H1 (cell line): Measurements from ENCODE around the gene SMC2. TPM values are rescaled to one million over a fixed set of nuclear protein-coding genes. Genes with fewer than 3 reads are reported as not detected.

Source experiments
- CTCF ChIA-PET: fragments of 300-600 bp; sonication (Branson Sonifier 250); formaldehyde crosslinking; loops from one replicate; lab custom pipeline; 2021; ENCODE audit not compliant: partially characterized antibody; lab: Charles Lee
- POLR2A ChIA-PET: fragments of 300-600 bp; sonication (Branson Sonifier 250); formaldehyde crosslinking; loops from one replicate; lab custom pipeline; 2021; ENCODE audit warnings: inconsistent platforms; ENCODE audit not compliant: partially characterized antibody; lab: Charles Lee
- DNase-seq, 2 experiments: peaks; one replicate each; pipeline versions ENCODE4 v3.0.0 to v3.0.0-alpha.2; 2010 to 2022; ENCODE audit warnings: low spot score in 2 of 2, low read depth in 1 of 2, mixed read lengths in 1 of 2
- FAIRE-seq: peaks from 2 replicates; lab custom pipeline; 2011; peaks lifted over from hg19 to GRCh38; lab: Jason Lieb, UNC
- H2AFZ ChIP-seq: 2 replicates; pipeline ENCODE4 v1.8.1; 2012; ENCODE audit warnings: low read length, inconsistent platforms
- H2AK5ac ChIP-seq: 2 replicates; pipeline ENCODE4 v1.6.1; 2013; ENCODE audit warnings: low read depth, low read length
- H2BK120ac ChIP-seq: replicated peaks from 2 replicates; pipeline ENCODE3; 2013; ENCODE audit warnings: low read depth, low read length, inconsistent platforms
- H2BK12ac ChIP-seq: 2 replicates; pipeline ENCODE4 v1.6.1; 2013; ENCODE audit warnings: low read depth, low read length
- H2BK15ac ChIP-seq: 2 replicates; pipeline ENCODE4 v1.6.1; 2013; ENCODE audit warnings: low read length
- H2BK20ac ChIP-seq: 2 replicates; pipeline ENCODE4 v1.6.1; 2013; ENCODE audit warnings: low read length
- H2BK5ac ChIP-seq: 2 replicates; pipeline ENCODE4 v1.6.1; 2013; ENCODE audit warnings: low read depth, low read length
- H3K14ac ChIP-seq: 2 replicates; pipeline ENCODE4 v1.6.1; 2013; ENCODE audit warnings: inconsistent platforms; ENCODE audit not compliant: insufficient read length
- H3K18ac ChIP-seq: 2 replicates; pipeline ENCODE4 v1.6.1; 2013; ENCODE audit warnings: low read length; ENCODE audit errors: extremely low read depth
- H3K23ac ChIP-seq: 2 replicates; pipeline ENCODE4 v1.6.1; 2013; ENCODE audit warnings: inconsistent platforms; ENCODE audit not compliant: insufficient read length
- H3K23me2 ChIP-seq: 2 replicates; pipeline ENCODE4 v1.6.1; 2013; ENCODE audit warnings: low read depth, low read length
- H3K27ac ChIP-seq: 2 replicates; pipeline ENCODE4 v1.6.1; 2011; ENCODE audit warnings: low read depth, low read length, inconsistent platforms
- H3K27me3 ChIP-seq, 4 experiments: replicated peaks in 1 of 4; 1 replicate in 1 of 4; 2 replicates in 3 of 4; pipeline versions ENCODE4 v1.6.1 to v1.8.1; 2011 to 2013; ENCODE audit warnings: low read length in 3 of 4, mild to moderate bottlenecking in 3 of 4, inconsistent platforms in 2 of 4, mixed read lengths in 2 of 4, moderate library complexity in 1 of 4; ENCODE audit not compliant: control insufficient read depth in 3 of 4, insufficient read depth in 3 of 4; ENCODE audit errors: extremely low read depth in 1 of 4
- H3K36me3 ChIP-seq, 4 experiments: 2 replicates each; pipeline versions ENCODE4 v1.6.1 to v1.8.1; 2011 to 2013; ENCODE audit warnings: mild to moderate bottlenecking in 4 of 4, low read length in 3 of 4, moderate library complexity in 2 of 4, control low read depth in 1 of 4, inconsistent platforms in 1 of 4; ENCODE audit not compliant: insufficient read depth in 4 of 4, control insufficient read depth in 2 of 4
- H3K4ac ChIP-seq: replicated peaks from 2 replicates; pipeline ENCODE3; 2013; ENCODE audit warnings: low read length, low read depth, mixed read lengths, inconsistent platforms; ENCODE audit not compliant: insufficient read length
- H3K4me1 ChIP-seq, 4 experiments: replicated peaks in 1 of 4; 1 replicate in 1 of 4; 2 replicates in 3 of 4; pipeline versions ENCODE4 v1.6.1 to v1.8.1; 2011 to 2013; ENCODE audit warnings: low read length in 3 of 4, inconsistent platforms in 2 of 4, mixed read lengths in 1 of 4; ENCODE audit not compliant: insufficient read depth in 4 of 4, control insufficient read depth in 3 of 4
- H3K4me2 ChIP-seq, 2 experiments: 2 replicates each; pipeline versions ENCODE4 v1.6.1 to v1.8.1; 2011 to 2013; ENCODE audit warnings: low read depth in 2 of 2, low read length in 2 of 2, control low read depth in 1 of 2, inconsistent platforms in 1 of 2, mild to moderate bottlenecking in 1 of 2; ENCODE audit not compliant: insufficient read depth in 1 of 2
- H3K4me3 ChIP-seq, 4 experiments: fragments of 200-600, 300-600 bp in 1 of 4; sonication (generic), shearing (Covaris generic), sonication (Bioruptor Twin) in 1 of 4; 2 replicates each; pipeline versions ENCODE4 v1.5.1 to v1.8.1; 2011 to 2016; ENCODE audit warnings: low read length in 4 of 4, low read depth in 3 of 4, control low read depth in 2 of 4, inconsistent platforms in 2 of 4, mild to moderate bottlenecking in 2 of 4, mixed read lengths in 1 of 4, moderate library complexity in 1 of 4; ENCODE audit not compliant: insufficient read depth in 2 of 4; ENCODE audit errors: extremely low read depth in 1 of 4
- H3K56ac ChIP-seq: replicated peaks from 2 replicates; pipeline ENCODE3; 2013; ENCODE audit warnings: low read depth, mild to moderate bottlenecking, mixed read lengths, low read length, inconsistent platforms; ENCODE audit not compliant: insufficient read length
- H3K79me1 ChIP-seq: 2 replicates; pipeline ENCODE4 v1.6.1; 2013; ENCODE audit warnings: low read depth, low read length, control low read depth
- H3K79me2 ChIP-seq, 2 experiments: 2 replicates each; pipeline versions ENCODE4 v1.6.1 to v1.8.1; 2012 to 2013; ENCODE audit warnings: low read length in 2 of 2, mild to moderate bottlenecking in 2 of 2, inconsistent platforms in 1 of 2; ENCODE audit not compliant: insufficient read depth in 2 of 2, control insufficient read depth in 1 of 2
- H3K9ac ChIP-seq, 4 experiments: replicated peaks in 1 of 4; 1 replicate in 1 of 4; 2 replicates in 3 of 4; pipeline versions ENCODE4 v1.6.1 to v1.8.1; 2011 to 2013; ENCODE audit warnings: low read depth in 3 of 4, low read length in 3 of 4, control low read depth in 2 of 4, mild to moderate bottlenecking in 2 of 4, moderate library complexity in 2 of 4, inconsistent platforms in 1 of 4; ENCODE audit errors: extremely low read depth in 1 of 4
- H3K9me3 ChIP-seq, 2 experiments: 2 replicates each; pipeline versions ENCODE4 v1.6.1 to v1.8.1; 2012 to 2013; ENCODE audit warnings: mild to moderate bottlenecking in 2 of 2, moderate library complexity in 2 of 2, control low read depth in 1 of 2, inconsistent platforms in 1 of 2, low read depth in 1 of 2, low read length in 1 of 2, mixed read lengths in 1 of 2; ENCODE audit not compliant: insufficient read depth in 2 of 2
- H4K20me1 ChIP-seq, 2 experiments: replicated peaks in 1 of 2; 2 replicates each; pipeline versions ENCODE3 to v1.8.1; 2011 to 2013; ENCODE audit warnings: inconsistent platforms in 2 of 2, low read length in 2 of 2, mild to moderate bottlenecking in 1 of 2; ENCODE audit not compliant: insufficient read depth in 2 of 2, control insufficient read depth in 1 of 2
- H4K5ac ChIP-seq: 2 replicates; pipeline ENCODE4 v1.6.1; 2013; ENCODE audit warnings: low read length, low read depth, mixed read lengths, inconsistent platforms; ENCODE audit not compliant: insufficient read length
- H4K8ac ChIP-seq: 2 replicates; pipeline ENCODE4 v1.8.0; 2013; ENCODE audit warnings: mild to moderate bottlenecking, moderate library complexity, low read length, inconsistent platforms; ENCODE audit not compliant: insufficient read depth; ENCODE audit errors: extremely low read depth
- H4K91ac ChIP-seq: replicated peaks from 2 replicates; pipeline ENCODE3; 2013; ENCODE audit warnings: low read length, mixed read lengths, inconsistent platforms; ENCODE audit not compliant: insufficient read length
- BRCA1 ChIP-seq: IDR thresholded peaks from 2 replicates; pipeline ENCODE4 v1.6.1; 2012; ENCODE audit warnings: low read depth, low read length, improper control_type of control experiment
- CBX8 ChIP-seq: fragments of 300-800, 300-1000 bp; sonication (generic); IDR thresholded peaks from 2 replicates; pipeline ENCODE4 v1.7.1; 2016; ENCODE audit warnings: low read depth, low read length, borderline replicate concordance
- JUN ChIP-seq: IDR thresholded peaks from 2 replicates; pipeline ENCODE4 v1.6.1; 2011; ENCODE audit warnings: low read depth, mild to moderate bottlenecking, improper control_type of control experiment, low read length
- PHF8 ChIP-seq: fragments of 200-600 bp; sonication (generic); conservative IDR thresholded peaks from 2 replicates; pipeline ENCODE4 v1.7.1; 2012; ENCODE audit warnings: low read depth, mild to moderate bottlenecking, inconsistent platforms, low read length, moderate library complexity
- RBBP5 ChIP-seq: IDR thresholded peaks from 2 replicates; pipeline ENCODE4 v1.7.1; 2012; ENCODE audit warnings: low read depth, mild to moderate bottlenecking, inconsistent platforms, low read length, moderate library complexity, borderline replicate concordance
- RNF2 ChIP-seq: fragments of 200-900, 300-1000 bp; sonication (generic); IDR thresholded peaks from 2 replicates; pipeline ENCODE4 v1.7.1; 2016; ENCODE audit warnings: borderline replicate concordance, low read depth, mild to moderate bottlenecking, antibody characterized with exemption, low read length; ENCODE audit not compliant: poor library complexity, severe bottlenecking; ENCODE audit errors: missing control alignments
- TCF12 ChIP-seq: IDR thresholded peaks from 2 replicates; pipeline ENCODE4 v1.6.1; 2011; ENCODE audit warnings: low read depth, mild to moderate bottlenecking, low read length
- TEAD4 ChIP-seq: IDR thresholded peaks from 2 replicates; pipeline ENCODE4 v1.6.1; 2012; ENCODE audit warnings: low read depth, low read length, inconsistent platforms, mixed read lengths
- USF2 ChIP-seq: IDR thresholded peaks from 2 replicates; pipeline ENCODE4 v1.6.1; 2011; ENCODE audit warnings: low read length, improper control_type of control experiment
- WGBS, 2 experiments: shearing (Covaris generic) in 1 of 2; methylation state at CpG; one replicate each; pipeline versions ENCODE4 v1.1.6 to v1.1.7; 2013 to 2015; ENCODE audit warnings: low lambda C conversion rate in 2 of 2, mixed read lengths in 2 of 2, inconsistent platforms in 1 of 2, low coverage in 1 of 2, missing lambda C conversion rate in 1 of 2; ENCODE audit not compliant: insufficient replicate concordance in 2 of 2, insufficient coverage in 1 of 2, insufficient read length in 1 of 2; ENCODE audit errors: extremely low coverage in 1 of 2, missing lambda C conversion rate in 1 of 2; 5-methylcytosine and 5-hydroxymethylcytosine counted together
- polyA plus RNA-seq, 7 experiments: library from polyadenylated mRNA; depleted of rRNA in 3 of 7; stranded (reverse) in 5 of 7; unstranded in 2 of 7; fragments of >200 nt in 5 of 7; fragments of 200-250 nt in 2 of 7; gene quantifications; 1 replicate in 5 of 7; 2 replicates in 1 of 7; 4 replicates in 1 of 7; pipeline versions ENCODE4 v1.2.1 to v1.2.3, GENCODE V29; 2011 to 2013; ENCODE audit warnings: missing spikeins in 2 of 7, mixed read lengths in 2 of 7
- total RNA-seq: library from RNA; stranded (reverse); fragmentation: NEBNext Ultra II Directional; extraction: Animal tissue kit (Norgen Biotek cat#: 25700); gene quantifications from 2 replicates; pipeline ENCODE4 v1.2.1, GENCODE V29; 2021
- TF ChIP-seq, protein P1 (sequence below): IDR thresholded peaks from 2 replicates; pipeline ENCODE4 v1.6.1; 2012; ENCODE audit warnings: inconsistent platforms

SMC2 gene
- total and polyA plus RNA-seq, 2 of the 8 experiments (the other 6 are each of a cell fraction or from before 2014, with no cell fraction given): 7.5 to 39.8 TPM

- no peaks in the 10 kb centered on the region for H3K79me2 ChIP-seq
- CTCF ChIA-PET: no interaction called here
- H3K36me3 ChIP-seq: no peaks in the 10 kb centered on the region
- H3K9me3 ChIP-seq: peaks cover 7 to 13% of the 10 kb centered on the region in 2 experiments; a peak in 3 of 4 replicates
- no peak overlapping the region for H3K4ac ChIP-seq
- H3K79me1 ChIP-seq: no peaks in the 10 kb centered on the region
- no peak overlapping the region for H2BK5ac ChIP-seq
- no peak overlapping the region for H4K8ac ChIP-seq
- no peak overlapping the region for H4K91ac ChIP-seq
- no peak overlapping the region for H2BK15ac ChIP-seq
- WGBS, 2 experiments: 72% methylated on average over 2 of the region's 2 CpGs; no CpG with 5 or more reads in 1 of the 2 experiments
- no peak for TF ChIP-seq JUN
- TF ChIP-seq BRCA1: no peak
- TF ChIP-seq RNF2: no peak
- no peak for TF ChIP-seq TCF12
- no peak for TF ChIP-seq TEAD4
- TF ChIP-seq RBBP5: no peak
- no peak for TF ChIP-seq USF2
- TF ChIP-seq, protein P1, sequence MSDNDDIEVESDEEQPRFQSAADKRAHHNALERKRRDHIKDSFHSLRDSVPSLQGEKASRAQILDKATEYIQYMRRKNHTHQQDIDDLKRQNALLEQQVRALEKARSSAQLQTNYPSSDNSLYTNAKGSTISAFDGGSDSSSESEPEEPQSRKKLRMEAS: no peak
- no peak for TF ChIP-seq PHF8
- no peak for TF ChIP-seq CBX8
- no peak overlapping the region for H2BK20ac ChIP-seq
- no peak overlapping the region for H2AFZ ChIP-seq
- POLR2A ChIA-PET: no interaction called here
- no peak overlapping the region for H3K9ac ChIP-seq
- H4K5ac ChIP-seq: no peak overlapping the region
- no peaks in the 10 kb centered on the region for H3K4me1 ChIP-seq
- H3K27me3 ChIP-seq: no peaks in the 10 kb centered on the region
- no peak overlapping the region for H3K23ac ChIP-seq
- H3K14ac ChIP-seq: no peak overlapping the region
- H4K20me1 ChIP-seq: no peaks in the 10 kb centered on the region
- H3K18ac ChIP-seq: no peak overlapping the region
- no peak overlapping the region for H2BK120ac ChIP-seq
- FAIRE-seq (no peak), DNase-seq (no peak)
- H3K4me3 ChIP-seq: no peak overlapping the region
- H2AK5ac ChIP-seq: no peak overlapping the region
- H3K4me2 ChIP-seq: no peak overlapping the region
- no peak overlapping the region for H2BK12ac ChIP-seq
- H3K56ac ChIP-seq: no peak overlapping the region
- H3K23me2 ChIP-seq: no peaks in the 10 kb centered on the region
- H3K27ac ChIP-seq: no peak overlapping the region
These were observed 18.0 kb upstream of the SMC2 start for GRCh38 chr9:104075801-104076753.
